IPS-20b (cell line): ENCODE measurements around the gene TEX12.

Source experiments
- H3K27ac ChIP-seq: one replicate; pipeline ENCODE4 v1.5.1; 2013; ENCODE audit warnings: low read length
- H3K27me3 ChIP-seq: 2 replicates; pipeline ENCODE4 v1.6.1; 2013; ENCODE audit warnings: mild to moderate bottlenecking, low read length, inconsistent platforms; ENCODE audit not compliant: insufficient read depth
- H3K36me3 ChIP-seq: 2 replicates; pipeline ENCODE4 v1.6.1; 2013; ENCODE audit warnings: low read depth, mild to moderate bottlenecking, inconsistent platforms, low read length, moderate library complexity; ENCODE audit not compliant: insufficient read depth
- H3K4me1 ChIP-seq: 2 replicates; pipeline ENCODE4 v1.6.1; 2013; ENCODE audit warnings: mild to moderate bottlenecking, control low read depth, inconsistent platforms, low read length, moderate library complexity; ENCODE audit not compliant: insufficient read depth
- H3K4me3 ChIP-seq: 2 replicates; pipeline ENCODE4 v1.5.1; 2013; ENCODE audit warnings: mild to moderate bottlenecking, low read length, inconsistent platforms
- H3K9ac ChIP-seq: 2 replicates; pipeline ENCODE4 v1.6.1; 2013; ENCODE audit warnings: low read depth, mild to moderate bottlenecking, inconsistent platforms, low read length, moderate library complexity
- H3K9me3 ChIP-seq: 2 replicates; pipeline ENCODE4 v1.6.1; 2013; ENCODE audit warnings: mild to moderate bottlenecking, low read depth, low read length, inconsistent platforms; ENCODE audit not compliant: insufficient read depth

The TEX12 gene

GRCh38 chr11:112216561-112217105, 49.5 kb downstream of the TEX12 start:
- Histone ChIP-seq H3K4me1 (no peaks in the 10 kb centered on the region), H3K36me3 (no peaks in the 10 kb centered on the region), H3K27me3 (no peaks in the 10 kb centered on the region), H3K9ac (no peak overlapping the region), H3K4me3 (no peak overlapping the region), H3K27ac (no peak overlapping the region), H3K9me3 (no peaks in the 10 kb centered on the region)

- no peaks in the 10 kb centered on the region for H3K36me3 ChIP-seq
- no peaks in the 10 kb centered on the region for H3K4me1 ChIP-seq
- H3K27ac ChIP-seq, result no peak overlapping the region
- H3K4me3 ChIP-seq, result no peak overlapping the region
- no peaks in the 10 kb centered on the region for H3K9me3 ChIP-seq
- peaks cover 19% of the 10 kb centered on the region for H3K27me3 ChIP-seq
- no peak overlapping the region for H3K9ac ChIP-seq
Measured at GRCh38 chr11:112219476-112220232, 52.5 kb downstream of the TEX12 start.

GRCh38 chr11:112221274-112221835, 54.2 kb downstream of the TEX12 start:
- H3K9ac ChIP-seq, result no peak overlapping the region
- no peaks in the 10 kb centered on the region for H3K4me1 ChIP-seq
- no peak overlapping the region for H3K4me3 ChIP-seq
- peaks cover 19% of the 10 kb centered on the region for H3K27me3 ChIP-seq
- no peaks in the 10 kb centered on the region for H3K9me3 ChIP-seq
- no peaks in the 10 kb centered on the region for H3K36me3 ChIP-seq
- H3K27ac ChIP-seq, result no peak overlapping the region
